BLaER1 (cell line): ENCODE results near the gene KCNIP3.

Experiments used
- H3K27ac ChIP-seq: shearing (Covaris generic); formaldehyde crosslinking; 2 replicates; pipeline ENCODE4 v1.8.1; 2022
- H3K27me3 ChIP-seq: shearing (Covaris generic); formaldehyde crosslinking; 2 replicates; pipeline ENCODE4 v1.8.1; 2022
- H3K36me3 ChIP-seq: shearing (Covaris generic); formaldehyde crosslinking; 2 replicates; pipeline ENCODE4 v1.8.1; 2022
- H3K4me1 ChIP-seq: shearing (Covaris generic); formaldehyde crosslinking; 2 replicates; pipeline ENCODE4 v1.8.1; 2022
- H3K4me2 ChIP-seq: shearing (Covaris generic); formaldehyde crosslinking; 2 replicates; pipeline ENCODE4 v1.8.1; 2022
- H3K4me3 ChIP-seq: shearing (Covaris generic); formaldehyde crosslinking; 2 replicates; pipeline ENCODE4 v1.8.1; 2022
- H3K9ac ChIP-seq: shearing (Covaris generic); formaldehyde crosslinking; 2 replicates; pipeline ENCODE4 v1.8.1; 2022
- H3K9me3 ChIP-seq: shearing (Covaris generic); formaldehyde crosslinking; 2 replicates; pipeline ENCODE4 v1.8.1; 2022
- H4K20me1 ChIP-seq: shearing (Covaris generic); formaldehyde crosslinking; 2 replicates; pipeline ENCODE4 v1.8.1; 2022
- Cebpa-rat ChIP-seq: shearing (Covaris generic); IDR thresholded peaks from 2 replicates; pipeline ENCODE4 v1.8.1; 2022

KCNIP3 gene

GRCh38 chr2:95327861-95328260 lies 30.7 kb downstream of the KCNIP3 start:
- Histone ChIP-seq H3K4me3 (no peak overlapping the region), H4K20me1 (no peaks in the 10 kb centered on the region), H3K27ac (no peak overlapping the region), H3K27me3 (no peaks in the 10 kb centered on the region), H3K9ac (no peak overlapping the region), H3K4me2 (no peak overlapping the region), H3K4me1 (no peaks in the 10 kb centered on the region), H3K9me3 (no peaks in the 10 kb centered on the region), H3K36me3 (no peaks in the 10 kb centered on the region)
- no peak for TF ChIP-seq Cebpa-rat

GRCh38 chr2:95328358-95329125 lies 31.4 kb downstream of the KCNIP3 start:
- no peak for TF ChIP-seq Cebpa-rat
- Histone ChIP-seq H4K20me1 (no peaks in the 10 kb centered on the region), H3K27ac (no peak overlapping the region), H3K9ac (no peak overlapping the region), H3K36me3 (no peaks in the 10 kb centered on the region), H3K4me2 (no peak overlapping the region), H3K4me3 (no peak overlapping the region), H3K27me3 (no peaks in the 10 kb centered on the region), H3K9me3 (no peaks in the 10 kb centered on the region), H3K4me1 (peaks cover 3% of the 10 kb centered on the region)

- Histone ChIP-seq H4K20me1 (no peaks in the 10 kb centered on the region), H3K4me2 (no peak overlapping the region), H3K4me3 (no peak overlapping the region), H3K36me3 (no peaks in the 10 kb centered on the region), H3K27ac (no peak overlapping the region), H3K9ac (no peak overlapping the region), H3K4me1 (peaks cover 11% of the 10 kb centered on the region), H3K9me3 (no peaks in the 10 kb centered on the region), H3K27me3 (no peaks in the 10 kb centered on the region)
- no peak for TF ChIP-seq Cebpa-rat
Observed at GRCh38 chr2:95329401-95329800, 32.3 kb downstream of the KCNIP3 start.

GRCh38 chr2:95329891-95330793 lies 33.0 kb downstream of the KCNIP3 start:
- no peak overlapping the region for H3K4me2 ChIP-seq
- H3K27ac ChIP-seq: no peak overlapping the region
- H4K20me1 ChIP-seq: no peaks in the 10 kb centered on the region
- no peak overlapping the region for H3K9ac ChIP-seq
- H3K27me3 ChIP-seq: no peaks in the 10 kb centered on the region
- no peak overlapping the region for H3K4me3 ChIP-seq
- H3K4me1 ChIP-seq: peaks cover 12% of the 10 kb centered on the region
- no peak for TF ChIP-seq Cebpa-rat
- H3K36me3 ChIP-seq: no peaks in the 10 kb centered on the region
- H3K9me3 ChIP-seq: no peaks in the 10 kb centered on the region

- H3K27me3 ChIP-seq: no peaks in the 10 kb centered on the region
- no peaks in the 10 kb centered on the region for H3K36me3 ChIP-seq
- H3K27ac ChIP-seq: no peak overlapping the region
- no peak for TF ChIP-seq Cebpa-rat
- H3K9me3 ChIP-seq: no peaks in the 10 kb centered on the region
- H3K4me3 ChIP-seq: no peak overlapping the region
- H3K9ac ChIP-seq: no peak overlapping the region
- no peak overlapping the region for H3K4me2 ChIP-seq
- peaks cover 12% of the 10 kb centered on the region for H3K4me1 ChIP-seq
- no peaks in the 10 kb centered on the region for H4K20me1 ChIP-seq
Observed at GRCh38 chr2:95330794-95331338, 33.7 kb downstream of the KCNIP3 start.

- Histone ChIP-seq H3K27me3 (no peaks in the 10 kb centered on the region), H3K4me1 (peaks cover 12% of the 10 kb centered on the region), H3K4me3 (no peak overlapping the region), H3K36me3 (no peaks in the 10 kb centered on the region), H3K9ac (no peak overlapping the region), H3K9me3 (no peaks in the 10 kb centered on the region), H3K27ac (no peak overlapping the region), H3K4me2 (no peak overlapping the region), H4K20me1 (no peaks in the 10 kb centered on the region)
- TF ChIP-seq Cebpa-rat: no peak
Observed at GRCh38 chr2:95331606-95332005, 34.5 kb downstream of the KCNIP3 start.

GRCh38 chr2:95332036-95332435 lies 34.9 kb downstream of the KCNIP3 start:
- Histone ChIP-seq H3K4me3 (no peak overlapping the region), H3K9me3 (no peaks in the 10 kb centered on the region), H3K9ac (no peak overlapping the region), H3K4me1 (peaks cover 12% of the 10 kb centered on the region), H3K4me2 (no peak overlapping the region), H3K27ac (no peak overlapping the region), H4K20me1 (no peaks in the 10 kb centered on the region), H3K27me3 (no peaks in the 10 kb centered on the region), H3K36me3 (no peaks in the 10 kb centered on the region)
- no peak for TF ChIP-seq Cebpa-rat

GRCh38 chr2:95333056-95333455 lies 35.9 kb downstream of the KCNIP3 start:
- H3K27ac ChIP-seq: no peak overlapping the region
- H3K4me1 ChIP-seq: peaks cover 12% of the 10 kb centered on the region
- H3K36me3 ChIP-seq: no peaks in the 10 kb centered on the region
- no peak overlapping the region for H3K9ac ChIP-seq
- TF ChIP-seq Cebpa-rat: no peak
- H3K4me2 ChIP-seq: no peak overlapping the region
- H3K4me3 ChIP-seq: no peak overlapping the region
- no peaks in the 10 kb centered on the region for H3K9me3 ChIP-seq
- H3K27me3 ChIP-seq: no peaks in the 10 kb centered on the region
- no peaks in the 10 kb centered on the region for H4K20me1 ChIP-seq

- H3K27ac ChIP-seq: no peak overlapping the region
- peaks cover 12% of the 10 kb centered on the region for H3K4me1 ChIP-seq
- H3K4me2 ChIP-seq: peak overlapping the region; percentile 43
- H4K20me1 ChIP-seq: no peaks in the 10 kb centered on the region
- no peak overlapping the region for H3K4me3 ChIP-seq
- no peaks in the 10 kb centered on the region for H3K36me3 ChIP-seq
- H3K9me3 ChIP-seq: no peaks in the 10 kb centered on the region
- no peak for TF ChIP-seq Cebpa-rat
- H3K9ac ChIP-seq: no peak overlapping the region
- no peaks in the 10 kb centered on the region for H3K27me3 ChIP-seq
Observed at GRCh38 chr2:95333888-95334338, 36.8 kb downstream of the KCNIP3 start.
